Activated CD8-positive, alpha-beta memory T cell treated with anti-CD3 and anti-CD28 coated beads, Interleukin-2, amount 50 U/mL, for 4 hours (primary cell): ENCODE measurements around the gene CSDE1.
A peak's percentile ranks its signal among the peaks of the same experiment; 100 is the strongest.

ENCODE experiments used
- DNase-seq: peaks from one replicate; pipeline ENCODE4 v3.0.0-alpha.2; 2020

The CSDE1 gene

DNA sequence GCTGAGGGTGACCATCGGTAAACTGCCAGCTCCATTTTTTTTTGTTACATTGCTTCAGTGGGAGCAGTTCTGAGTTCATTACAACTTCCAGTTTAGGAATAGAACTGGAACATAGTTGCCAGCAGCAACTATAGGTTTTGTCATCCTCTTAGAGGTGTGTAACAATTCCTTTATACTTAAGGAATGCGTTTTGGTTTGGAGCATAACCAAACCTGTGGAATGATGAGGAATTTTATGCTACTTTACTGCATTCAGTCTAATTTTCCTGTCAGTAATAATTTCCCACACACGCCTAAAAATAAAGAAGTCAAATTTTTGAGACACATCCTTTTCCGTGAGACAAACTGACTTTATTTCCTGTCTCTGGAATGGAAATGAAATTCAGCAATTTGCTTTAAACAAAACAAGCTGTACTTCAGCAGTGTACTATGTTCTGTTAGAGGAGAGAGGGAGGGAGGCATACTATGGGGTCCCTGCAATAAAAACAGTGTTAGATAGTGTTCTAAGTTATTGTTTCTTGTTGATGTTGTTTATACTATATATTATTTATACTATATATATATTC, 57.7 kb downstream of the CSDE1 start:
- no peak for DNase-seq

DNA sequence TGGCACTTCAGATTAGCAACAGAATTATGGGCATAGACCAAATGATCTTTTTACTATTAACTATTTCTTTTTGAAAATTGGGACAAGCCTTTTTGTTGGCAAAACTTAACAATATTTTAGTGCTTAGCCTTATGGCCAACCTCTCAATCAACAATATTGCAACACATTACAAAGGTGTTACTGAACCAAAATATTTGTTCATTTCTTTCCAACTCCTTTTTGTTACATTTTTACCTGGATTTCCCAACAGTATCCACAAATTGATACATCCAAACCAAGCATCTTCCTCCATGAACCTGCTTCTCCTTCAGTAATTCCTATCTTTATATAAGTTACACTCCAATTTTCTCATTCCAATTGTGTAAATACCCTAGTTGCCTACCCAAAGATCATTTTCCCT, 61.0 kb downstream of the CSDE1 start:
- no peak for DNase-seq

DNA sequence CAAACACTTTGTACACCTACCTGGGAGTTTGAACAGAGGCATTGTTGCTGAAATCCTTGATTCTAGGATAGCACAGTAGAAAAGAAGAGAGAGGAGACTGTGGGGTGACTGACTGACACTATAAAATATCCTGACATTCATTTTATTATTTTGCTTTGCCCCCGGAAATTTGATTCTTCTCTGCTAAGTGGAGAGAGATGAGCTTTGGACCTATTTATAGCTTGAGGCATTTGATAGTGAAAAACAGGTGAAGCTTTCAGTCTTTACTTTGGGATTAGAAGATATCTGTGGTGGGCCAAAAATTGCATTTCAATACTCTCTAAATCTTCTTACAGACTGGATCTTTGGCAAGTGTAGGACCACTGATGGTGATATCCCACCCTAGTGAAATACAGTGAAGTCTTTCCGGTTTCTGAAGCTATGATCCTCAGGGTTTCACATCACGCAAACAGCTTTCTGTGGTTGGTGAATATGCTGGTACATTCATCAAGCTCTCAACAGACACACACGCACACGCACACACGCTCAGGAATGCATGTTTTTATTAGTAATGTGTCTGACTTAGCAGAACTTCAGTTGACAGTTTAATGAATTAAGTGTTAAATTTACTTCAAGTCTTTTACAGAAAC, 62.2 kb downstream of the CSDE1 start, which contains the start of gene AMPD1:
AMPD1 (minus strand) TSS at position 117 of the 629 bp plus-strand sequence; CDS start at position 42, 75 bp downstream.
- DNase-seq: no peak

DNA sequence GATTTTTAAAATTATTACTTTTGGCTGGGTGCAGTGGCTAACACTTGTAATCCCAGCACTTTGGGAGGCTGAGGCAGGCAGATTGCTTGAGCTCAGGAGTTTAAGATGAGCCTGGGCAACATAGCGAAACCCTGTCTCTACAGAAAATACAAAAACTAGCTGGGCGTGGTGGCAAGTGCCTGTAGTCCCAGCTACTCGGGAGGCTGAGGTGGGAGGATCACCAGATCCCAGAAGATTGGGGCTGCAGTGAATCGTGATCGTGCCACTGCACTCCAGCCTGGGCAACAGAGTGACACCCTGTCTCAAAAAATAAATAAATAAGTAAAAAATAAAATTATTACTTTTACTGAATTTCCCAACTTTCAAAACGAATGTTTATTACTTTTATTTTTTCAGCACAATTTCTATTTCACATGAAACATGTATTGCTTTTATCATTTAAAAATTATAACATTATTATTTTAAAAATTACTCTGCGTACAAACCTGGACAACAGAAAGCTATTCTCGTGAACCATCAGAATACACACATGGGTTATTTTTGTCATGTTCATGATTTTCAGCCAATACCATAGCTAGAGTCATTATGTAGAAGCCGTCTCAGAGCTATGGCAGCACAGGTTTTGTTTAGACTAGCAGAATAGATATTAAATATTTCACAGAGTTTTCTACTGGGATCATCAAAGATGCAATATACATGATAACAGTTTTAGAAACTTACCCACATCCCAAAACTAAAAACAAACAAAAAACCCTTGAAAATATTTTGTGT, 63.1 kb downstream of the CSDE1 start:
- no peak for DNase-seq

DNA sequence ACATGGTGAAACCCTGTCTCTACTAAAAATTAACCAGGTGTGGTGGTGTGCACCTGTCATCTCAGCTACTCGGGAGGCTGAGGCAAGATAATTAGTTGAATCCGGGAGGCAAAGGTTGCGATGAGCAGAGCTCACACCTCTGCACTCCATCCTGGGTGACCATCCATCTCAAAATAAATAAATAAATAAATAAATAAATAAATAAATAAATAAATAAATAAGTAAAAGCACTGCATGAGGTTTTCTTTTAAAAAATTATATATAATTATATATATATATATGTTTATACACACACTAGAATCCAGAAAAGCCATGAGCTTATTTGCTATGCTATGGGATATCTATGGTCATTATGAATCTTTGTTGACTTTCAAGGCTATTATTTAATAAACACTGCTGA, 64.8 kb downstream of the CSDE1 start:
- no peak for DNase-seq

DNA sequence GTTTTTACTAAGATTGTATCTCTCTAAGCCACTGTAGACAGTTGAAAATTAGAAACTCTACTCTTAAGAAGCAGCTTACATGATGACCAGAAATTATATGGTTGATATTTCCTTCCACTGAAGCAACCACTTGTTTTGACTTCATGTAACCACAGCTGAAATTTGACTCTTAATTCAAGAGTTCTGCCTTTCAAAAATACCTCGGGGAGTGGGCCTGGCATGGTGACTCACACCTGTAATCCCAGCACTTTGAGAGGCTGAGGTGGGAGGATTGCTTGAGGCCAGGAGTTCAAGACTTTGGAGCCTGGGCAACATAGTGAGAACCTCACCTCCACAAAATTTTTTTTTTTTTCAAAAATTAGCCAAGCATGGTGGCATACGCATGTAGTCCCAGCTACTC, 66.7 kb downstream of the CSDE1 start:
- no peak for DNase-seq

GRCh38 chr1:114690148-114690547, 67.6 kb downstream of the CSDE1 start:
- DNase-seq: no peak

DNA sequence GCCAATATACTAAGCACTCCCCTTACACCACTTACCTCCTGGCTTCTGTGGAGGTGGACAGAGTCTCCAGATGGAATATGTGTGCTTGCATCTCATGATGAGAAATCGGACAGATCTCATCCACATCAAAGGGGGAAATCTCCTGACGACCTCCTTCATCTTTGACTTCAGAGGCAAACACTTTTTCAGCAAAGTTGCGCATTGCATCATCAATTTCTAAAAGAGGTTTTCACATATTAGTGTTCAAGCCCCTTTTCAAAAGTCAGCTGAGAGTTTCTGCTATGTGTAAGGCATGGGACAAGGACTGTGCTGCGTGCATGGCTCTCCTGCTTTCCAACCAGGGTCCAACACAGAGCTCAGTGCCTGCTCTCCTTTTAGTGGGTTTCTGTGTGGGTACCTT, 69.3 kb downstream of the CSDE1 start:
- DNase-seq: no peak

- no peak for DNase-seq
Measured at GRCh38 chr1:114685851-114686250, 71.9 kb downstream of the CSDE1 start.

DNA sequence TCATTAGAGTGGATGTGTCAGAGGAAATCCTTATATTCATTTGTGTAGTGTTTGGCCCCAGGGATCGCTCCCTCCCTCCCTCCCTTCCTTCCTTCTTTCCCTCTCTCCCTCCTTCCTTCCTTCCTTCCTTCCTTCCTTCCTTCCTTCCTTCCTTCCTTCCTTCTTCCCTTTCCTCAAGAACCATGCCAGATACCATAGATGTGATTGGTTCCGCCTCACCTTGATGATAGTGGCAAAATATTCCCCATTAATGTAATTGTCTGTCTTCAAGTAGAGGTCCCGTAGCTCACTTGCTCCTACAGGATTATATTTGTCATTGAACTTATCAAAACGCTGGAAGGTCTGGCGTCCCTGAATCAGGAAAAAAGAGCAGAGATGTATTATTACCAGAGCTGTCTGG, 80.1 kb downstream of the CSDE1 start:
- DNase-seq: no peak

DNA sequence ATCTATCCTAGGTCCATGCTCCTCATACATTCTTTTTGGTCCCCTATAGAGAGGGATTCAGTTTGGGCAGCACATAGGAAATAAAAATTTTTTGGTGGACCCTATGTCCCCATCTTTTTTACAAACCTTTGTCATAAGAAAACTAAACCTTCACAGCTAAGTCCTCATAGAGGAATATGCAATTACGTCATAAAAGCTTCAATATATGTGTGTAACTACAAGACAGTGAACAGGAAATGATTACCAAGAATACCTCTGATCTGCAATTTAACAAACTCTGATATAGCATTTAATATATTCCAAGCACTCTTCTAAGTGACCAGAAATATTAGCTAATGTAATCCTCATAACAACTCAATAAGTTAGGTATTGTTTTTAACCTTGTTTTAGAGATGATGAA, 81.7 kb downstream of the CSDE1 start:
- no peak for DNase-seq

DNA sequence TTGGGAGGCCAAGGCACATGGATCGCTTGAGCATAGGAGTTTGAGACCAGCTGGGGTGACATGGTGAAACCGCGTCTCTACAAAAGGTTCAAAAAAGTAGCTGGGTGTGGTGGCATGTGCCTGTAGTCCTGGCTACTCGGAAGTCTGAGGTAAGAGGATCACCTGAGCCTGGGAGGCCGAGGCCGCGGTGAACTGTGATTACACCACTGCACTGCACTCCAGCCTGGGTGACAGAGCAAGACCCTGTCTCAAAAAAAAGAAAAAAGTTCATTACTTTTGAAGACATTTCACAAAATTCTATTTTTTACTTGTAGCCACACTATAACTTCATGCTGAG, 85.9 kb downstream of the CSDE1 start:
- no peak for DNase-seq

GRCh38 chr1:114671011-114671938, 86.5 kb downstream of the CSDE1 start:
- DNase-seq: no peak

DNA sequence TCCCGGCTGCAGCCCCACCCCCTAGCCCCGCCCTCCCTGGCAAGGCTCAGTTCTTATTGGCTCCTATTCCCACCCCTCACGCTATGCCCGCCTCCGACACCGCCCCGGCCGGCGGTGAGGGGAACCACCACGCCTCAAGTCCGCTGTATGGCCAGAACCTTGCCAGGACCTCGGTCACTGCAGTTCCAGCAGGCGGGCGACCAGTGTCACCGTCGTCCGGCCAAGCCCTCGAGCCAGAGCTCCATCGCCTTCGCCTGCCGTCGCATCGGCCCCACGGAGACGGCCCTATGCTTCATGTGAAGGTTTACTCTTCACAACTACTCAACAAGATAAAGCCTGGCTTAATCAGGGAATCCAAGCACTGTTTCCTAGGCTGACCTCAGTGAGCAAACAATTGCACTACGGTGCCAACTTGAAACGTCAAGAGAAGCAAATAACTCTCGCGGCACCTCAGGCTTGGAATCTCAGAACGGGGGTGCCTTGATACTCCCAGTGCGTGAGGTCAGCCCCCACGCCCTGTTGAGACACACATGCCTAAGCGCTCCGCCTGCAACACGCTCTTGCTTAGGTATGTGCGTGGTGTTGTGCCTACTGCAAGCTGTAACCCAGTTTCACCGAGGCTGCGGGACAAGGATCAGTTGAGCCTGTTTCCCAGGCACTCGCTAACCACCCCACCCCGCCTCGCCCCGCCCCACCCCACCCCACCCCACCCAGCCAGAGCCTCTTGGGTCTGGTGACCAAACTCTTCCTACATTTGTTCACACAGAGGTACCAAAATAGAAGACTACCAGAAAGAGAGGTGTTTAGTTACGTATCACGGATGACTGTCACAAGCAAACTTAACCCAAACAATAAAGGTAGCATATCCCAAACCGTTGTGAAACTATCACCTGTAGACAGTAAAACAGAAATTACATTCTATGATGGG, 87.4 kb downstream of the CSDE1 start:
- DNase-seq: peak; percentile 84

DNA sequence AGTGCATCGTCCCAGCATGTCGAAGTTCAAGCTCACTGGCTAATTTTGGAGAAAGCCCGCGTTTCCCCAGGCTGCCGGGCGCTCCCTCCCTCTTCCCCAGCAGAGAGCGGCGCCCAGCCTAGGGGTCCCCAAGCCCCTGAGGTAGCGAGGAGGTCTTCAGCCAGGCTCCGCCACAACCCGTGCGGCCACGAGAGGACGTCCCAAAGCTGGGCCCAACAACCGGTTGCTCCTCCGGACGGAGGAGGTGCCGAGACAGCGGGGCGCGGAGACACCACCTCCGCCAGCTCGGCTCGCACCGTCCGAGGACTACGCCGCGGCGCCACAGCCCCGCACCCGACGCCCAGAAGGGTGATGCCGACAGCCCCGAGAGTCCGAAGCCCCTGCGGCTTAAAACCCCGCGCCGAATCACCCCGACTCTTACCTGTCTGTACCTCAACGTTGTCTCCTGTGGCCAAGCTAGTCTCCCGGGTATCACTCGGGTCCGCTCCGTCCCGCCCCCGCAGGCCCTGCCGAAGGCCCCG, 88.2 kb downstream of the CSDE1 start, which contains the start of gene DENND2C:
DENND2C (minus strand) TSS at position 488 of the 521 bp plus-strand sequence. CDS start 44,065 bp downstream, outside the sequence.
- DNase-seq: no peak

DNA sequence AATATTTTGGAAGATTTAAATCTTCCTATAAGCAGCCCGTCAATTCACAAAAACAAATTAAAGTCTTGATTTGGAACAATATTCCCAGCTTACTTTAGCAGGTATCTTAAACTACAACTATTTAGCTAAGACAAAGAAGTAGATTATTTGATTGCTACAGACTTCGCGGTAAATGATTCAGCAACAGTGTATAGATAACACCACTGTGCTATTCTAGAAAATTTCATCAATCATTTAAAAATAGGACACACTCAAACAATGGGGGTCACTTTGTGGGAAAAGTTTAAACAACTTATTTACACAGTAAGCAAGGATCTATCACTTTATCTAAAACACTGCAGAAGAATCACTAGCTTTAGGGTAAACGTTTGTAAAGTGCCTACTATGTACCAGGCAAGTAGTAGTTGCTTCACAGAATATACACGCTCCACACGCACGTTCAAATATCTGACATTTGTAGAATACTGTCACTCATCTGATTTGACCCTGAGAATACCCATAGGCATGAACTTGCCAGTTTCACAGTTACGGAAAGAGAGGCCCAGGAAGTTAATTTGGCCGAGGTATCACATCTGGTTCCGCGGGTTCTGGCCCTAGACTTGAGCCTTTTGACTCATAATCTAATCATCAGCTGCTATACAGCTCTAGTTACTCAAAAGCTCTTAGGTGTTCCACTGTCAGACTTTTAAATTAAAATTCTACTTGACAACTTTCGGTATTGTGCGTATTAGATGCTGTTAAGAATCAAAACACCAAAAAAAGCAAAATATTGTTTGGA, 88.8 kb downstream of the CSDE1 start:
- no peak for DNase-seq

DNA sequence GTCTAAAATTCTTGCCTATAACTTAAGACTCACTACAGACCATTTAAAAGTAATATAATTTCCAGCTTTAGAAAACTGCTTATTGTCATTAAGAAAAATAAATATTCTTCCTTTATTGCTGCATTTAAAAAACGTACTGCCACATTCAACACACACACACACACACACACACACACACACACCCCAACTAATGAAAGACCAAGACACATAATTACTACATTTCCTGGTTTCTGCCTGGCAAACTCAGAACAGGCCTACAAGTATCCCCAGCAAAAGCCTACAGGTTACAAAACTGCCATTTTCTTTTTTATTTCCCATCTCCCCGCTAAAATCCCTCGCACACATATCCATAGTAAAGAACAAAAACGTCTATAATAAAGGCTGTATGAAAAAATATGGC, 89.4 kb downstream of the CSDE1 start:
- DNase-seq: no peak

DNA sequence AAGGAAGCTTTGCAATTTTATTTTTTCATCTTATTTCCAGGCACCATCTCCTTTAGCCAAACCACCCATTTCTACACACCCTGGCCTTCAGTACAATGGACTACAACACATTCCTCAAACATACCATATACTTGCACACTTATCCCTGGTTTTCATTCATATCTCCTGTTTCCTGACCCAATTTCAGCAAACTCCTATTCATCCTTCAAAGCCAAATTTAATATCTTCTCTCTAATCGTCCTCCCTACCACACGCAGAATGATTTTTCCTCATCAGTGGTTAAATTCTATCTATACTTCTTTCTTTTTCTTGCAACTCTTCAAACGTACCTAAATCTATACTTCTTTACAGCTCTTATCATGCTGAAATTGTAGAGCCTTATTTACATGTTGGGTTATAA, 90.8 kb downstream of the CSDE1 start:
- no peak for DNase-seq
